Right hindlimb (tissue), 1 donor: ENCODE measurements around the gene ZNF709.
A peak's percentile ranks its signal among the peaks of the same experiment; 100 is the strongest.
"Not testable (repeated sequence)": the region's sequence is repeated elsewhere in the genome, so short reads cannot be mapped to it uniquely, and the experiment has no call there.

Source experiments
- DNase-seq: peaks from one replicate; pipeline ENCODE4 v3.0.0-alpha.2; 2018

ZNF709 gene

GRCh38 chr19:12484371-12485051 is at the start of gene ZNF709:
Gene ZNF709, minus strand, starts transcription at chr19:12484816. Its CDS starts 159 bp downstream, at chr19:12484657.
- DNase-seq, result peak; percentile 94

GRCh38 chr19:12527034-12527836 is 42.6 kb upstream of the ZNF709 start:
- no peak for DNase-seq

DNA sequence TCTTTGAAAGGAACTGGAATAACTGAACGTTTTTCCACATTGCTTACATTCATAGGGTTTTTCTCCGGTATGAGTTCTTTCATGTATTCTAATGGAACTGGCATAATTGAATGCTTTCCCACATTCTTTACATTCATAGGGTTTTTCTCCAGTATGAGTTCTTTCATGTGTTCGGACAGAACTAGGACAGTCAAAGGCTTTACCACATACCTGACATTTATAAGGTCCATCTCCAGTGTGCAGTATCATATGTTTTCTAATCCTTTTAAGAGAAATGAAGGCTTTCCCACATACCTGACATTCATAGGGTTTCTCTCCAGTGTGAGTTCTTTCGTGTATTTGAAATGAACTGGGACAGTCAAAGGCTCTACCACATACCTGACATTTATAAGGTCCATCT is 41.9 kb upstream of the ZNF709 start:
- DNase-seq, result no peak

DNA sequence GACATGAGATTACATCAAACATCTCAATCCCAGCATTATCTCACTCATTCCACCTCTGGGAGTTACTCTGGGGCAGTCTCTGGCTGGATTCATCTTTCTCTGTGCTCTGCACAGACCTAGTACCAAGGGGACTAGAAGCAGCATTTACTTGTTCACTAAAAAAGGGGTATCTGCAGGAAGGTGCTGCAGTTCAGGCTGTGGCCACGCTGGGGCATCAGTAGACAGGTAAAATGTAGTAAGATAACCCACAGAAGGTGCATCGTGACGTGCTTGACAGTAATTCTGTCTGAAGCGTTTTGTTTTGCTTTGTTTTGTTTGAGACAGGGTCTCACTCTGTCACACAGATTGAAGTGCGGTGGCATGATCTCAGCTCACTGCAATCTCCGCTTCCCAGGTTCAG is 37.4 kb upstream of the ZNF709 start:
- no peak for DNase-seq

DNA sequence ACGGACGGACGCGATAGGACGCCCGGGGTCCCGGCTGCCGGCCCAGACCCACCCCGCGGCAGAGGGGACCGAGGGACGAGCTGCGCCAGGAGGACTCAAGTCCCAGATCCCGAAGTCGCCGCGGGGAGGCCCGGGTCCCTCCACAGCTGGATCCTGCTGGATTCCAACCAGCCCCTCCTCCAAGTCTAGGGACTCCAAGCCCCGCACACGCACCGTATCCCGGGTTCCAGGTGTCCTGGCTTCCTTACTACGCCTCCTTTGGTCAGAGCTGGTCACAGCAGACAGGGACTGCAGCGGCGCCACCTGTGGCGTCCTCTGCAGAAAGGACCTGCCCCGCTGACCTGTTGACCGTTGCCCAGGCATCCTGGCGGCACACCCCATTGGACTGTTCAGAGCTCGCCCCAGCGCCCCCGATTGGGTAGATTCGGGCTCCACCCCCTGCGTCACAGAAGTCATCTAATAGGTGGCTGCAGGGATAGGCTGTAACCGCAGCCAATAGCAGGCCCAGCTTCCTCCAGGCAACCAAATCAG is 29.0 kb upstream of the ZNF709 start:
- peak; percentile 24 for DNase-seq

GRCh38 chr19:12497032-12497431 is 12.4 kb upstream of the ZNF709 start:
- DNase-seq, result no peak

DNA sequence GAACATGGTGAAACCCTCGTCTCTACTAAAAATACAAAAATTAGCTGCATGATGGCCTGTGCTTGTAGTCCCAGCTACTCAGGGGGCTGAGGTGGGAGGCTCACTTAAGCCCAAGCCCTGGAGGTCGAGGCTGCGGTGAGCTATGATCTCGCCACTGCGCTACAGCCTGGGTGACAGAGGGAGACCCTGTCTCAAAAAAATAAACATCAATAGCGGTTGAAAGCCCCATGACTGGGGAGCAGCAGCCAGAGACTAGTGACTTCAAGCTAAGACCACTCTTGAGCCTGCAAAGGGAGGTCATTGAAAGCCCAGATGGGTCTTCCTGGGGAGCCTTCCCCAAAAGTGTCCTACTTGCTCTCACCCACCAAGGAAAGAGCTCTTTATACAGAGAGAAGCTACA is 11.9 kb upstream of the ZNF709 start:
- DNase-seq, result no peak

DNA sequence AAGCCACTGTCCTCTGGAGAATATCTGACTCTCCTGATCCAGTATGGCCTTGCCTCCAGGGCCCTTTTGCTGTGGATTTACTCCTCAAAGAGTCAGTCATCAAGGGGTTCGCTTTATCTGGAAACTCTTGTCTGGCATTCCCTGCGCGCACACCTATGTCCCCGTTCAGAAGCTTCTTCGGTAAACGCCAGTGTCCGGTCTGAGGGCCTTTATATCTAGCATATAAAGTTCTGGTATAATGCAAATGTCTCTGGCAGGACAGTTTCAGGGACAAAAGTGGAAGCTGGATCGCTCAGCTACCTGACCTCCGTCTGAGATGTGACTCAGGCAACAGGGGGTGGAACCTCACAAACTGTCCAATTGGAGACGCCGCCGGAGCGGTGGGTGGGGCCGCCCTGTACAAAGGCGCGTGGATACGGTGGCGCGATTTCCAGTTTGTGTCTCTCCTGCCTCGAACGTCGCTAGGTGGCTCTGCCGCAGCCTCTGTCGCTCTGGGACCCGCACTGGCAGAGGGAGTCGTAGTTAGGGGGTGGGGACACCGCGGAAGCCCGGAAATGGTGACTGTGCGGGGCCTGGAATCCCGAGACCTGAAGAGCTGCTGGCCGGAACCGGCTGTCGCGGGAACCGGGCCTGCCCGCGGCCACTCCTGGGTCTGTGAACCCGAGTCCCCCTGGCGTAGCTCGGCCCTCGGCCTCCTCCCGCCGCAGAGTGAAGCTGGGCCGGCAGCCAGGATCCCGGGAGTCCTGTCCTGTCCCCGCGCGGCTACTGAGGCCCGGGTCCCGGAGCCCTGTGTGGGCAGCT is 10.6 kb upstream of the ZNF709 start:
- DNase-seq, result peak; percentile 93

- DNase-seq, result no peak
Measured at GRCh38 chr19:12494260-12494860, 9.7 kb upstream of the ZNF709 start.

DNA sequence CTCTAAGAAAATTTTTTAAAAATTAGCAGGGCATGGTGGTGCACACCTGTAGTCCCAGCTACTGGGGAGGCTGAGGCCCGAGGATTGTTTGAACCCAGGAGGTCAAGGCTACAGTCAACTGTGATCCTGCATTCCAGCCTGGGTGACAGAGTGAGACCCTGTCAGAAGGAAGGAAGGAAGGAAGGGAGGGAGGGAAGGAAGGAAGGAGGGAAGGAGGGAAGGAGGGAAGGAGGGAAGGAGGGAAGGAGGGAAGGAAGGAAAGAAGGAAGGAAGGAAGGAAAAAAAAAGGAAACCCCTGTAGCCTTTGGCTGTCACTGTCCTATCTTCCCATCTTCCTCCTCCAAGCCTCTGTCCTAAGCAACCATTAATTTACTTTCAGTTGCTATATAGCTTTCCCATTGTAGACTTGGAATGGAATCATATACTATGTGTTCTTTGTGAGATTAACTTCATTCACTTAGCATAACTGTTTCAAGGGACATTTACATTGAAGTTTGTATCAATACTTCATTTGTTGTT is 1.7 kb upstream of the ZNF709 start:
- not testable (repeated sequence) for DNase-seq

DNA sequence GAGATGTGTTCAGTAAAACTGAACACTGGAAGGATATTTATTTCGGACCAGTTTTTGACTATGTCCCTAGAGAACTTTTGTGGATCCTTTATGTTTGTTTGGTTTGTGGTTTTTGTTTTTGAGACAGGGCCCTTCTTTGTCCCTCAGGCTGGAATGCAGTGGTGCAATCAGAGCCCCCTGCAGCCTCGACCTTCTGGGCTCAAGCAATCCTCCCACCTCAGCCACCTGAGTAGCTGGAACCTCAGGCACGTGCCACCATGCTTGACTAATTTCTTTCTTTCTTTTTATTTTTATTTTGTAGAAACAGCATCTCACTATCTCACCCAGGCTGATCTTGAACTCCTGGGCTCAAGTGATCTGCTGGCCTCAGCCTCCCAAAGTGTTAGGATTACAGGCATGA is 955 bp upstream of the ZNF709 start:
- no peak for DNase-seq

- no peak for DNase-seq
Measured at GRCh38 chr19:12485052-12485416, 418 bp upstream of the ZNF709 start.

DNA sequence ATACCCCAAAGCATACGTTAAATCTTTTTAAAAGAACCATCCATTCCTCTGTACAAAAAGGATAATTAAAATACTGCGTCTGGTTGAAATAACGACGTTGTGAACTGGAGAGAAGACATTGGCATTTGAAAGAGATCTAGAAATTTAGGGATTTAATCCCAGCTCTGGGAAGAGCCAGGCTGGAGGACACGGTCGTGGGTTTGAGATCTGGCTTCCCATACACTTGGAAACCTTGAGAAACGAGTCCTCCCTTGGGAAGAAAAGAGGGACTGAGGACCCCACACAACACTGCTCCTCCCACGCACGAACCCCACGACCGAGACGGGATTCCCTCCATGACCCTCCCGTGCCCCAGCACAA is 625 bp downstream of the ZNF709 start:
- DNase-seq, result no peak

- DNase-seq, result no peak
Measured at GRCh38 chr19:12482509-12482886, 2.1 kb downstream of the ZNF709 start.

- DNase-seq, result no peak
Measured at GRCh38 chr19:12481781-12482508, 2.7 kb downstream of the ZNF709 start.

DNA sequence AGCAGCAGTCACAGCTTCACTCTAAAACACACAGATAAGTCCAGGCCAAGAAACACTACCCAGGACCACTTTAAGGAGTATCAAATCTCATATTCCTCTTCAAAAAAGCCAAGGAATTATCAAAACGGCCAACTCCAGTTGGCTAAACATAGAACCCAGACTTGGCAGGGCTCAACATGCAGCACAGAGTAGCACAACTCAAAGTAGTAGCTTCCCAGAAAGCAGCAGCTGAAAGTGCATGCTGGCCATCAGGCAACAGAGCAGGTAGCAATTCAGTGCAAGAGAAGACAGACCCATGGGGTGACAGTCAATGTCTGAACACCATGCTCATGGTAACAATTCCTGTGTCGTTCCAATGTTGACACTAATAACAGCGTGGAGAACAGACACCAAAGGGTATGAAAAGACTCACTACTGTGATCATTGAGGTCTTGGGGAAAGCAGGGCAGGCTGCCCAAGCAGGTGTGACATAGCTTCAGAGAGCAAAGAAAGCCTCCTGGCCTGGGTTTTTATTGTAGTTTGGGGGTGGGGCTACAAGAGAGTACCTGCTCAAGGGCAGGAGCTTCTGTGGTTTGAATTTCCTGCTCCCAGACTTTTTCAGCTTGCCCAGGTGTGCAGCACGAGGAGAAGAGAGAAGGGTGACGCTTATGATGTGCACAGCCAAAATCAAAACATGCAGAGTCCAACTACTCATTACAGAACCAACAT is 6.2 kb downstream of the ZNF709 start:
- no peak for DNase-seq

DNA sequence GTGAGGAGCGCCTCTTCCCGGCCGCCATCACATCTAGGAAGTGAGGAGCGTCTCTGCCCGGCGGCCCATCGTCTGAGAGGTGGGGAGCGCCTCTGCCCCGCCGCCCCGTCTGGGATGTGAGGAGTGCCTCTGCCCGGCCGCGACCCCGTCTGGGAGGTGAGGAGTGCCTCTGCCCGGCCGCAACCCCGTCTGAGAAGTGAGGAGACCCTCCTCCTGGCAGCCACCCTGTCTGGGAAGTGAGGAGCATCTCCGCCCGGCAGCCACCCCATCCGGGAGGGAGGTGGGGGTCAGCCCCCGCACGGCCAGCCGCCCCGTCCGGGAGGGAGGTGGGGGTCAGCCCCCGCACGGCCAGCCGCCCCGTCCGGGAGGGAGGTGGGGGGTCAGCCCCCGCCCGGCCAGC is 17.0 kb downstream of the ZNF709 start:
- not testable (repeated sequence) for DNase-seq

- no peak for DNase-seq
Measured at GRCh38 chr19:12465211-12465610, 19.4 kb downstream of the ZNF709 start.

DNA sequence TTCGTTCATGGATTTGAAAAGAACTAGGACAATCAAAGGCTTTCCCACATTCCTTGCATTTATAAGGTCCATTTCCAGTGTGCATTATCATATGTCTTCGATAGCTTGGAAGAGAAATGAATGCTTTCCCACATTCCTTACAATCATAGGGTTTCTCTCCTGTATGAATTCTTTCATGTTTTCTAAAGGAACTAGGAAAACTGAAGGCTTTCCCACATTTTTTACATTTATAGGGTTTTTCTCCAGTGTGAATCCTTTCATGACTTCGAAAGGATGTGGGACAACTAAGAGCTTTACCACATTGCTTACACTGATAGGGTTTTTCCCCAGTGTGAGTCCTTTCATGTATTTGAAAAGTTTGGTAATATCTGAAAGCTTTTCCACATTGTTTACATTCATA is 19.8 kb downstream of the ZNF709 start:
- DNase-seq, result no peak

GRCh38 chr19:12464139-12464538 is 20.5 kb downstream of the ZNF709 start:
- DNase-seq, result not testable (repeated sequence)

- no peak for DNase-seq
Measured at GRCh38 chr19:12453495-12453894, 31.1 kb downstream of the ZNF709 start.
